Progenitor cell of endocrine pancreas (in vitro differentiated cells): ENCODE data around the gene BNIP3. TPM values are rescaled to one million over a fixed set of nuclear protein-coding genes. Genes with fewer than 3 reads are reported as not detected.

Experiments used
- DNase-seq: peaks from one replicate; pipeline ENCODE4 v3.0.0; 2021; ENCODE audit warnings: low spot score; ENCODE audit not compliant: unreplicated experiment
- H3K27ac Mint-ChIP-seq: 2 replicates; pipeline ENCODE4 v1.8.0; 2021; ENCODE audit warnings: mild to moderate bottlenecking, moderate library complexity, mixed read lengths
- H3K27me3 Mint-ChIP-seq: 2 replicates; pipeline ENCODE4 v1.8.0; 2021; ENCODE audit warnings: mixed read lengths
- H3K36me3 Mint-ChIP-seq: 2 replicates; pipeline ENCODE4 v1.8.0; 2022; ENCODE audit warnings: mixed read lengths; ENCODE audit not compliant: insufficient read depth
- H3K4me1 Mint-ChIP-seq: 2 replicates; pipeline ENCODE4 v1.8.0; 2021; ENCODE audit warnings: low read depth, mixed read lengths
- H3K4me3 Mint-ChIP-seq: 2 replicates; pipeline ENCODE4 v1.8.0; 2021; ENCODE audit warnings: low read depth, mild to moderate bottlenecking, moderate library complexity, mixed read lengths
- H3K9me3 Mint-ChIP-seq: 2 replicates; pipeline ENCODE4 v1.8.0; 2021; ENCODE audit warnings: low read depth, mixed read lengths
- total RNA-seq: library from RNA; stranded (reverse); gene quantifications from 2 replicates; pipeline ENCODE4 v1.2.1, GENCODE V29; 2021
- TF ChIP-seq, protein P1 (sequence below): fragments of 200-600 bp; sonication (generic); IDR thresholded peaks from one replicate; pipeline ENCODE4 v1.5.0; 2021; ENCODE audit warnings: antibody characterized with exemption, mild to moderate bottlenecking; ENCODE audit not compliant: unreplicated experiment

BNIP3 gene
- total RNA-seq, 1 donor from 2014 or later = 32.4 TPM

DNA sequence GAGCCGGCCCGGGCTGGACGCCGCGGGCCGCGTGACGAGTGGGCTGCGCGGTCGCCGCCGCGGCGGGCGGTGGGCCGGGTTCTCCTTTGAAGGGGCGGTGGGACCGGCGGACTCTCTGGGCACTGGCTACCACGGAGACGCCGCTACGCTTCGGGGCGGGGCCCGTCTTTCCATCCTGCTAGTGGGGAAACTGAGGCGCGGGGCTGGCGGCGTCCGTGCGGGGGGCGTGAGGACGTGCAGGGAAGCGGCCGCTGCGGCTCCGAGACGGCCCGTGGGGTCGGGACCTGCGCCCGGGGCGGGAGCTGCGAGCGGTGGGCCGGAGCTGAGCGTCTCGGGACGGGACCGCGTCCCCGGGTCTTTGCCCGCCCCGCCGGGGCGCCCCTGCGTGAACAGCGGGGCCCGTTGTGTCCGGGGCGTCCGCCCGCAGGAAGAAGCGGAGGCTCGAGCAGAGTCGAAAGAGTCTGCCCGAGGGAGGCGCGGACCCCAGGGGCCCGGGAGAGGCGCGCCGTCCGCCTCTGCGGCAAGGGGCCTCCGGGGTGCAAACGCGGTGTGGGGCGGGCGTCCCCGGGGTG, 548 bp upstream of the BNIP3 start:
- Mint-ChIP-seq H3K4me1 (peaks cover 26% of the 10 kb centered on the region), H3K4me3 (peak overlapping the region; percentile 64), H3K9me3 (peaks cover 4% of the 10 kb centered on the region), H3K27me3 (peaks cover 16% of the 10 kb centered on the region), H3K36me3 (peaks cover 1% of the 10 kb centered on the region), H3K27ac (no peak overlapping the region)
- no peak for DNase-seq
- TF ChIP-seq, protein P1, sequence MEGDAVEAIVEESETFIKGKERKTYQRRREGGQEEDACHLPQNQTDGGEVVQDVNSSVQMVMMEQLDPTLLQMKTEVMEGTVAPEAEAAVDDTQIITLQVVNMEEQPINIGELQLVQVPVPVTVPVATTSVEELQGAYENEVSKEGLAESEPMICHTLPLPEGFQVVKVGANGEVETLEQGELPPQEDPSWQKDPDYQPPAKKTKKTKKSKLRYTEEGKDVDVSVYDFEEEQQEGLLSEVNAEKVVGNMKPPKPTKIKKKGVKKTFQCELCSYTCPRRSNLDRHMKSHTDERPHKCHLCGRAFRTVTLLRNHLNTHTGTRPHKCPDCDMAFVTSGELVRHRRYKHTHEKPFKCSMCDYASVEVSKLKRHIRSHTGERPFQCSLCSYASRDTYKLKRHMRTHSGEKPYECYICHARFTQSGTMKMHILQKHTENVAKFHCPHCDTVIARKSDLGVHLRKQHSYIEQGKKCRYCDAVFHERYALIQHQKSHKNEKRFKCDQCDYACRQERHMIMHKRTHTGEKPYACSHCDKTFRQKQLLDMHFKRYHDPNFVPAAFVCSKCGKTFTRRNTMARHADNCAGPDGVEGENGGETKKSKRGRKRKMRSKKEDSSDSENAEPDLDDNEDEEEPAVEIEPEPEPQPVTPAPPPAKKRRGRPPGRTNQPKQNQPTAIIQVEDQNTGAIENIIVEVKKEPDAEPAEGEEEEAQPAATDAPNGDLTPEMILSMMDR = no peak

DNA sequence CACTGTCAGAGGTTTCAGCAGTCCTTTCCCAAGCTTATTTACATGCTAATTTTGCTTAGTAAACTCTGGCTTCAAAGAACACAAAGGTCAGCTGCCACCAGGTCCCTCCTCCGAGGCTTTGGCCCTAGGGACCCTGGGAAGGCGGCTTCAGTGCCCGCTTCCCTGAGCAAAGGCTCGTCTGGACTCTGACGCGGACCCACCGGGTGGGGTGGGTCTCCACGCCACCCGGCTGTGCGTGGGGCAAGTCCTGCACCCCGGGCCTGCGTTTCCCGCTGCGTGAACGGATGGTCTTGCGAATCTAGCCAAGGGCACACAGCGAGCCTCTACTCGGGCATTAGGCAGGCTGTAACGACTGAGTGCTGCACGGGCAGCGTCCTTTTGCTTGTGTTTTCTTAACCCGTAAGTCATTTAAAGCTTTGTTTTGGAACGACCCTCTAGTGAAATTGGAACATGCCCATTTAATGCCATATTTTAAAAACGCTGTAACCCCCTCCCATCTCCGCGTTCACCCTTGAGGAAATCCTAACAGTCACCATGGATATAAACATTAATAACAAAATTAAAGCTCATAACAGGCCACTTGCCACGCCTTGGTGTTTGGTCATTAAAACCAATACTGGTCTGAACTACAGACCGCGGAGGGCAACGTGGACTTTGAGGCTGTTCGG, 828 bp downstream of the BNIP3 start:
- H3K27ac Mint-ChIP-seq = peak overlapping the region; percentile 88
- H3K4me3 Mint-ChIP-seq = peak overlapping the region; percentile 84
- H3K4me1 Mint-ChIP-seq = peaks cover 28% of the 10 kb centered on the region
- H3K9me3 Mint-ChIP-seq = peaks cover 1% of the 10 kb centered on the region
- DNase-seq = no peak
- H3K27me3 Mint-ChIP-seq = peaks cover 16% of the 10 kb centered on the region
- TF ChIP-seq, protein P1 = no peak
- H3K36me3 Mint-ChIP-seq = peaks cover under 1% of the 10 kb centered on the region

DNA sequence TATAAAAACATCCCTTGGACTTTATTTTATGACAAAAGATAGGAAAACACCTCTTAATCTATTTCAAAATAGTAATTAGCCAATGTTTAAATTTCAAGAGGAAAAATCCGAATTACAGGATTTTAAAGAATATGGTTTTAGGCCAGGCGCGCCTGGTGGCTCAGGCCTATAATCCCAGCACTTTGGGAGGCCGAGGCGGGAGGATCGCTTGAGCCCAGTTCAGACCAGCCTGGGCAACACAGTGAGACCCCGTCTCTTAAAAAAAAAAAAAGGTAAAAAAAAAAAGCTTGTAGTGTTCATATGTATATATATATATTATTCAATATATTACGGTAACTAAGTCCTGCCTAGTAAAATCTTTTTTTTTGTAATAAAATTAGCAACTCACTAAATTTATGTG, 1.4 kb downstream of the BNIP3 start:
- H3K27ac Mint-ChIP-seq = peak overlapping the region; percentile 79

DNA sequence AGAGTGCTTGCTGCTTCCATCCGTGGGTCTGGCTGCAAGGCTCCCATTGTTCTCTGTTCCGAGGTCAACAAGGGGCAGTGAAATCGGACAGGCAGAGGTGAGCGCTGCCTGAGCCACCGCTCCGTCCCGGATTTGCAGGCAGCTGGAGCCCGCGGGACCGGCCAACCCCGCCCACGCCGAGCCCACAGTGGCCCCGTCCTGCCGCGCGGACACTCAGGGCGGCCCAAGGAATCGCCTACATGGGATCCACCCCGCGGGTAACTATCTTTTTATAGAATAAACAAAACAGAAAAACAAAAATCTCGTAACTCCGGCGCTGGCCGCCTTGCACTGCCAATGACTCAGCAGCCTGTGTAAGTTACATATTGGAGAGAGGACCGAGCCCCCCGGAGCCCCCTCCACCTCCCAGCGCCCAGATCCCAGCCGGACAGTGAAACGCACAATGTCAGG, 1.9 kb downstream of the BNIP3 start:
- H3K4me1 Mint-ChIP-seq = peaks cover 28% of the 10 kb centered on the region
- TF ChIP-seq, protein P1 = no peak
- no peaks in the 10 kb centered on the region for H3K36me3 Mint-ChIP-seq
- no peaks in the 10 kb centered on the region for H3K9me3 Mint-ChIP-seq
- peak overlapping the region; percentile 79 for H3K27ac Mint-ChIP-seq
- H3K27me3 Mint-ChIP-seq = peaks cover 16% of the 10 kb centered on the region
- peak overlapping the region; percentile 52 for H3K4me3 Mint-ChIP-seq
- no peak for DNase-seq

More for the DNA sequence above, 1.4 kb downstream of the BNIP3 start:
- Mint-ChIP-seq H3K4me1 (peaks cover 28% of the 10 kb centered on the region), H3K9me3 (no peaks in the 10 kb centered on the region), H3K27me3 (peaks cover 16% of the 10 kb centered on the region), H3K36me3 (no peaks in the 10 kb centered on the region), H3K4me3 (peak overlapping the region; percentile 84)
- TF ChIP-seq, protein P1 = no peak
- no peak for DNase-seq

DNA sequence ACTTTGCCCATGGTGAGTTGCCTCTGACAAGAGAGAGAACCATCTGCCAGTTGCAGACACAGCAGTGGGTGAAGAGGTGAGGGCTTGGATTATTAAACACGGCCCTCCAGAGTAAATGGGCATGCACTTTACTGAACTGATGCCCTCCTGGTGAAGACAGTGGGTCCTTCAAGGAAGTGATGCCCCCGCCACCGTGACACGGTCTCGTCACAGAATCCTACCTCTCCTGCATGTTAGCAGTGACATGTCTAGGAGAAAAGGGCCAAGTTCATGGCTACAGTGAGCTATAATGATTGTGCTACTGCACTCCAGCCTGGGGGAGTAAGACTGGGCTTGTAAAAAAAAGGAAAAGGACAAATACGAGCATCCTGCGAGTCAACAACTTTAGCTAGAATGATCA, 2.4 kb downstream of the BNIP3 start:
- TF ChIP-seq, protein P1 = no peak
- peak overlapping the region; percentile 52 for H3K4me3 Mint-ChIP-seq
- peak overlapping the region; percentile 79 for H3K27ac Mint-ChIP-seq
- H3K4me1 Mint-ChIP-seq = peaks cover 28% of the 10 kb centered on the region
- H3K36me3 Mint-ChIP-seq = no peaks in the 10 kb centered on the region
- peaks cover 13% of the 10 kb centered on the region for H3K27me3 Mint-ChIP-seq
- no peaks in the 10 kb centered on the region for H3K9me3 Mint-ChIP-seq
- no peak for DNase-seq
